GM18858 (cell line): Measurements from ENCODE around the gene FRAT1.
"Not testable (repeated sequence)": the region's sequence is repeated elsewhere in the genome, so short reads cannot be mapped to it uniquely, and the experiment has no call there.

Experiments used
- ATAC-seq: cut with Tn5 transposase; IDR thresholded peaks from one replicate; pipeline ENCODE4 v1.9.1; 2021; ENCODE audit not compliant: unreplicated experiment

Gene FRAT1

DNA sequence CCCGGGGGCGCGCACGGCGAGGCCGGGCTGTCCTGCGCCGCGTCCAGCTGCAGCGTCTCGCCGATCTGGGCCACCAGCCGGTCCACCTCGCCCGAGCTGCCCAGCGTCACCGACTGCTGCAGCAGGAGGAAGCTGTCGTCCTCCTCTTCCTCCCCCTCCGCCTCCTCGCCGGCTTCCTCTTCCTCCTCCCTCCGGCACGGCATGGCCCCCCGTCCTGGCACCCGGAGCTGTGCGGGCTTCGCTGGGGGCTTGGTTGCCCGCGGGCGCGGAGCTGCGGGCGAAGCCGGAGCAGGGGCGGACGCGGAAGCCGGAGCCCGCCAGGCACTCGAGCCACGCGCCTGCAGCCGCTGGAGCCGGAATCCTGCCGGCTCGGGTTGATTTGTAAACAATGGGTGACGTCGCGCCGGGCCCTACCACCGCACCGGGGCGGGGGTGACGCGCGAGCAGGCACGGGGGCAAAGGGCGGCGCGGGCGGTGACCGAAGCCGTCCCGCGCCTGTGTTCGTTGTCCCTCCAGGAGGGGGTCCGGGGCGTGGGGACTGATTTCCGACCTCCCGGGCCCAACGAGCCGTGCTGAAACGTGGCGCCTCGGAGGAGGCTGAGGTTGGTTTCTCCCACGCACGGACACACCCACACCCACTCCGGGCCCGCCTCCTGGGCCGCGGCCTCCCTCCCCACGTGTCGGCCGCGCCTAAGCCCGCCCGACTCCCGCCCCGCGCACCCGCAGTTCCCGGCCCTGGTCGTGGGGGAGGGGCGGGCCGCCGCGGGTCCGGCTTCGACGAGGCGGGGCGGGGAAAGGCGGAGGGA is 15.5 kb downstream of the FRAT1 start, which contains the start of gene FRAT2:
Gene FRAT2 (minus strand): TSS at position 360 of the 806 bp plus-strand sequence. CDS start 157 bp downstream, at position 203.
- ATAC-seq, result peak; percentile 60

DNA sequence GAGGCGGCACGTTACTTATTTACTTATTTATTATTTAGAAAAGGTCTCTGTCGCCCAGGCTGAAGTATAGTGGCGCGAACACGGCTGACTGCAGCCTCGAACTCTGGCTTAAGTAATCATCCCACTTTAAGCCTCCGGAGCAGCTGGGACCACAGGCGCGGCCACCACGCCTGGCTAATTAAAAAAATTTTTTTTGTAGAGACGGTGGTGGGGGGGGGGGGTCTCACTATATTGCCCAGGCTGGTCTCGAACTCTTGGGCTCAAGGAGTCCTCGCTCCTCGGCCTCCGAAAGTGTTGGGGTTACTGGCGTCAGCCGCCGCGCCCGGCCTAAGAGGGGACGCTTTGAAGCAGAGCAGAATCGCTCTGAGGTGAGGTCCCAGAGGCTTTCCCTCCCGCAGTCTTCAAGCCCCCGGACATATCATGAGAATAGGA is 16.1 kb downstream of the FRAT1 start:
- no peak for ATAC-seq

GRCh38 chr10:97336006-97336405 is 16.9 kb downstream of the FRAT1 start:
- no peak for ATAC-seq

GRCh38 chr10:97336446-97336845 is 17.4 kb downstream of the FRAT1 start:
- no peak for ATAC-seq

DNA sequence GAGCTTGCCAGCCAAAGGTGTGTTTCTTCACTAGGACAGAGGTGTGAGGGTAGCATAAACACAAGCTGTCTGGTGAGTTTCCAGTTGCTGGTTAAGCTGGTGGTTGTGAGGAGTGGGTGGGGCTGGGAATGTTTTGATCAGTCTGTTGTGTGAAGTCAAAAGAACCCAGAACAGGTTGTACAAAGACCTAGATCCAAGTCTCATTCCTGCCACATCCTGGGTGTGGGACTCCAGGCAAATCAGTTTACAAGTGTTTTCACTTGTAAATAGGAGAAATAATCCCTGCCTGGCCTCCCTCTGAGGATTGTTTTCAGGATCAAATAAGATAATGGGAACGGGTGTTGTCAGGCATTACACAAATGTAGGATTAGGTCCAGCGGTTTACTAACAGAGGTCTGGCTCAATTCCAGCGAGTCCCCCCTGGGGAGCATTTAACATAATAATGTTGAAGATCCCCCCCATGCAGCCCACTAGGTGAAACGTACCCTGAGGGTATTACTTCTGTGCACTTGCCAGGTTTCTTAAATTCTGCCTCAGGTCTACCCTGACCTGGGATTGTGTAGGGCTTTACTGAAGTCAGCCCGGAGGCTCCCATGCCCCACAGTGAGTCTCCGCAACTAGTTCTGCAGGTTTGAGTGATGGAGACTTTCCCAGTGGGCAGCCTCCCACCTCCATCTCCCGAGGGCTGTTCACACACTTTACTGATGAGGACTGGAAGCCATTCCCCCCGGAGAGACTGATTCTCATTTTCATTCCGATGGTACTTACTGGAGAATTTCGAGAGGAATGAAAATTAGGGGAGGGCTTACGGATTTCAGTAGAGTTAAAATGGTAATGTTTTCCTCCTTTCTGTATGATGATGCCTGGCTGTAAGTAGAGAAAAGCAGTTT is 18.1 kb downstream of the FRAT1 start:
- ATAC-seq, result no peak

DNA sequence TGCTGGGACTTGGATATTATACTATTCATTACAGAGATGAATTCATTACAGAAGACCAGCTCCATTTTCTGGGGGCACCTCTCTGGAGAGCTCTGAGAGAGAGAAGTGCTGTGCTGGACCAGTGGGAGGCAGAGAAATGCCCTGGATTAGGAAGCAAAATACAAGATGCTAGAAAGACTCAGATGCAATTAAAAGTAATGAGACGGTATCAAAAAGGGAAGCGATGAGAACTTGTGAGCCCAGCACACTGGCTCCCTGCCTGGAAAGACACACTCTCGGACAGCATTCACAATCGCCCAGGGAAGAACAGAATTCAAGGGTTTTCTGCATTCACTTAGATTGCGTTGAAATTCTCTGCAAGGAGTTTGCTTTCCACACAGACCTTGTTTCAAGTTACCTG is 19.0 kb downstream of the FRAT1 start:
- no peak for ATAC-seq

DNA sequence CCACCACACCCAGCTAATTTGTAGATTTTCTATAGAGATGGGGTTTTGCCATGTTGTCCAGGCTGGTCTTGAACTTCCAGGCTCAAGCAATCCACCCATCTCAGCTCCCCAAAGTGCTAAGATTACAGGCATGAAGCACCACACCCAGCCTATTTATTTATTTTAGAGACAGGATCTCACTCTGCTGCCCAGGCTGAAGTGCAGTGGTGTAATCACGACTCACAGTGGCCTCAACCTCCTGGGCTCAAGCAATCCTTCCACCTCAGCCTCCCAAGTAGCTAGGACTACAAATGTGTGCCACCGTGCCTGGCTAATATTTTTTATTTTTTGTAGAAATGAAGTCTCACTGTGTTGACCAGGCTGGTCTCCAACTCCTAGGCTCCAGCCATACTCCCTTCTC is 22.3 kb downstream of the FRAT1 start:
- ATAC-seq, result no peak

DNA sequence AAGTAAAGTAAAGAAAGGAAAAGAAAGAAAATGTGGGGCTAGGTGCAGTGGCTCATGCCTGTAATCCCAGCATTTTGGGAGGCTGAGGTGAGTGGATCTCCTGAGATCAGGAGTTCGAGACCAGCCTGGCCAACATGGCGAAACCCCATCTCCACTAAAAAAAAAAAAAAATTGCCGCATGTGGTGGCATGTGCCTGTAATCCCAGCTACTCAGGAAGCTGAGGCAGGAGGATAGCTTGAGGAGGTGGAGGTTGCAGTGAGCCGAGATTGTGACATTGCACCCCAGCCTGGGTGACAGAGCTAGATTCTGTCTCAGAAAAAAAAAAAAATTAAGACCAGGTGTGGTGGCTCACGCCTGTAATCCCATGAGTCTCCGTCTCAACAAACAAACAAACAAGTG is 24.6 kb downstream of the FRAT1 start:
- not testable (repeated sequence) for ATAC-seq

DNA sequence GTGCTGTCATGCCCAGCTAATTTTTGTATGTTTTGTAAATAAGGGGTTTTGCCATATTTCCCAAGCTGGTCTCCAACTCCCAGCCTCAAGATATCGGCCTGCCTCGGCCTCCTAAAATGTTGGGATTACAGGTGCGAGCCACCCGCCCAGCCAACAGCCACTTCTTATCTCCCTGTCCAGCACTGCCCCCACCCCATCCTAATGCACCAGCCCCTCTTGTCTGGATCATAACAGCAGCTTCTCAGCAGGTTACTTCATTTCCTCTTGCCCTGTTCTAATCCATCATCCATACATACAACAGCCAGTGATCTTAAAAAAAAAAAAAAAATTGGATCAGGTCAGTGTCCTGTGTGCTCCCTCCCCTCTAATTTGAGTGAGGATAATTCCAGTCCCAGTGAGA is 28.2 kb downstream of the FRAT1 start:
- ATAC-seq, result no peak

GRCh38 chr10:97349752-97350513 is 30.9 kb downstream of the FRAT1 start:
- ATAC-seq, result no peak

- ATAC-seq, result no peak
These were observed 34.9 kb downstream of the FRAT1 start for GRCh38 chr10:97353945-97354344.

DNA sequence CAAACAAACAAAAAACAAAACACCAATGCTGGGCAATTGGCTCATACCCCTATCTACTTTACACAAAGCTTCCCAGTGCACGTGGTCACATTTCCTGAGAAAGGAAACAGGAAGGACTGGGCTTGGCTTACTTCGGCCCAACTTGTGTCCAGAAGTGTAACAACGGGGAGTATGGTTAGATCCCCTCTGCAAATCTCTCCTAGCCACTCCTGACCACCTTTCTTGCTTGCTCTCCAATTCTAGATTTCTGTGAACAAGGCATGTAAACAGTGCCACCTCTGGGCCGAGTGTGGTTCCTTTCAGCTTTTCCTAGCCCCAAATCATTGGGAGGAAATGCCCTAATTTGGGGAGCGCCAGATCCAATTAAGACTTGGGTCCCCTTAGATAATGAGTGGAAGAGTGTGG is 36.5 kb downstream of the FRAT1 start:
- no peak for ATAC-seq

- no peak for ATAC-seq
These were observed 37.3 kb downstream of the FRAT1 start for GRCh38 chr10:97356318-97356914.

DNA sequence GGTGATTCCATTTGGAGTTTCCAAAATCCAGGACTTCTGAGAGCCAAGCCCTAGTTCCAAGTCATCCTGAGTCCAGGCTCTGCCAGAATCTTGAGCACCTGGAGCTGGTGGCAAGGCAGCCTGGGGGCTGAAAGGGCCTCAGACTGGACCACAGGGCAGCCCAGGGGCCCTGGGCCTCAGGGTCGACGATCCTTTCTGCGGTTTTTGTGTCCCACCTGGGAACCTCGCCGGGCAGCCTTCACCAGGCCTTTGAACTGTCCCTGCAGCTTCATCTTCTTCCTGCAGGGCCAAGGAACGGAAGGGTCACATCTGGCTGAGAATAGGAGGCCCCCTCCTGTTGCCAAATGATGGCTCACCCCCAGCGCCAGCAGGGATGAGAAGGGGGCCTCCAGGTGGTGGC is 37.8 kb downstream of the FRAT1 start:
- ATAC-seq, result no peak

DNA sequence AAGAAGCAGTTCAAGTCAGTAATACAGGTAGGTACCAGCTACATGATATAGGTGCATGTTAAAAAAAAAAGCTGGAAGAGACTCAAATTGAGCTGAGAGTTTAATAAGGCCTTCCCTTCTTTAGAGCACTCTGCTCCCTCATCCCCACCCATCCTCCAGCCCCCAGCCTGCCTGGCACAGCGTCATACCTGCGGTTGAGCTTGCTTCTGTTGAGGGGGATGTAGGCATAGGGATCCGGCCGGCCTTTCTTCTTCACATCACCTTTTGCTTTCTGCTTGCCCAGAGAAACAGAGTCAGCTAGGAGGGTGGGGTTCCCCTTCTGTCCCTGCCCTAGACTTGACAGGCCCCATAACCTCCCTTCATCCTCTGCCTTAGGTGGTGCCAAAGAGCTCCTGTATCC is 39.3 kb downstream of the FRAT1 start:
- ATAC-seq, result no peak

DNA sequence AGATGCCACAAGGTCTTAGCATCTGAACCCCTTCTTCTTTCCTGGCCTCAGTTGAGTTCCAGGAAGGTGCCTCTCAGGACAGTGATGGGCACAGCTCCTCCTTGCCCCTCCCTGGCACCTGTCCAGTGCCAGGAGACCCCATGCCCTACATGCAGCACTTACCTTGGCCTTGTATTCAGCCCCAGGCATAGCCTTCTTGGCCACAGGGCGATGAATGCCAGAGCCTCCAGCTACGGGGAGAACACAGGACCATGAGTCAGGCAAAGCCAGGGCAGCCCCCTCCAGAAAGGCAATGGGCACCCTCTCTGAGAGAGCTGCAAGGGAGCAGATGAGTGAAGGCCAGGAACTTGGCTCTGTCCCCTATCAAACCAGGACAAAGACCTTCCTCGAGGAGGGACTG is 39.7 kb downstream of the FRAT1 start:
- no peak for ATAC-seq

DNA sequence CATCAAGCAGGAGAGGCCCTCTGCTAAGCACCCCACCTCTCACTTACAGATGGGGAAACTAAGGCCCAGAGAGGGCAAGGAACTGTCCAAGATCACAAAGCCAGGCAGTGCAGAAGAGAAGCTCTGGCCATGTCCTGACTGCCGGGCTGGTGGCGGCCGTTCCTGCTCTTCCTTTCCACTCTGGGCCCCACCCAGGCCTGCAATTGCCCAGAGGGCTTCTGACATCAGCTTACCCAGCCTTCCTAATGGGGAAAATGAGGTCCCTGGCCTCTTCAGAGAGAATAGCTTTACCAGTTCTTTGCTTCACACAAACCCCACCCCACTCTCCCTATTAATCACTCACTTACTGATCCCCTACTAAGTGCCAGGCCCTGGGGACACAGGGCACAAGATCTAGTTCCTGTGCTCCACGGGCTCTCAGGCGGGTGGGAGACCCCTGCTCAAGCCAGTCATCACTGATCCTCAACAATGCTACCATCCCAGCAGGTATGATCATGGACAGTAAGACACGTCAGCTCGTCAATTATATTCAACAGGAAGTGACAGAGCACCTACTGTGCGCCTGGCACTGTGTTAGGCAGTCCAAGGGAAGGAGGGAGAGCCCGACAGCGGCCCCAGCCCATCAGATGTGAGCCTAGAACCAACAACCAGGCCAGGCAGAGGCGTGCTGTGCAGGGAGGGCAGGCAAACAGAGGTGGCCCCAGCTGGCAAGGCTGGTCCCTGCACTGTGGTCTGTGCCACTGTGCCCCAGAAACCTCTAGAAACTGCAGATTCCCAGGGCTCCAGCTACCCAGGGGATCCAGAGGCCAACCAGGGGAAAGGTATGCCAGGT is 41.9 kb downstream of the FRAT1 start:
- no peak for ATAC-seq

- ATAC-seq, result no peak
These were observed 42.4 kb downstream of the FRAT1 start for GRCh38 chr10:97361537-97361901.

GRCh38 chr10:97362310-97363033 is 43.4 kb downstream of the FRAT1 start:
- ATAC-seq, result no peak
